ENCODE results near the gene IL16.
"Not testable (repeated sequence)": the region's sequence is repeated elsewhere in the genome, so short reads cannot be mapped to it uniquely, and the experiment has no call there.

Gene IL16

GRCh38 chr15:81196576-81197254, at the start of gene IL16:
TSS of gene IL16 (plus strand) at chr15:81196879. CDS start at chr15:81225400, 28,521 bp downstream.
- no peak for DNase-seq (ENCODE audit: low read depth in 3 of 3)

GRCh38 chr15:81151389-81151788, 45.3 kb upstream of the IL16 start:
- DNase-seq (ENCODE audit: low read depth in 3 of 3): no peak

GRCh38 chr15:81152339-81152738, 44.3 kb upstream of the IL16 start:
- DNase-seq (ENCODE audit: low read depth in 3 of 3): no peak

- DNase-seq (ENCODE audit: low read depth in 3 of 3): no peak
Observed at GRCh38 chr15:81152799-81153198, 43.9 kb upstream of the IL16 start.

GRCh38 chr15:81155375-81156218, 41.1 kb upstream of the IL16 start:
- no peak for DNase-seq (ENCODE audit: low read depth in 3 of 3)

GRCh38 chr15:81156324-81156723, 40.4 kb upstream of the IL16 start:
- no peak for DNase-seq (ENCODE audit: low read depth in 3 of 3)

- no peak for DNase-seq (ENCODE audit: low read depth in 3 of 3)
Observed at GRCh38 chr15:81157195-81157938, 39.3 kb upstream of the IL16 start.

GRCh38 chr15:81157939-81158223, 38.8 kb upstream of the IL16 start:
- no peak for DNase-seq (ENCODE audit: low read depth in 3 of 3)

GRCh38 chr15:81158561-81158960, 38.1 kb upstream of the IL16 start:
- DNase-seq (ENCODE audit: low read depth in 3 of 3): not testable (repeated sequence)

GRCh38 chr15:81160312-81161159, 36.1 kb upstream of the IL16 start:
- no peak for DNase-seq (ENCODE audit: low read depth in 3 of 3)

- DNase-seq (ENCODE audit: low read depth in 3 of 3): no peak
Observed at GRCh38 chr15:81161160-81161673, 35.5 kb upstream of the IL16 start.

GRCh38 chr15:81161851-81162250, 34.8 kb upstream of the IL16 start:
- no peak for DNase-seq (ENCODE audit: low read depth in 3 of 3)

- DNase-seq (ENCODE audit: low read depth in 3 of 3): no peak
Observed at GRCh38 chr15:81163961-81164800, 32.5 kb upstream of the IL16 start.

GRCh38 chr15:81165535-81165934, 31.1 kb upstream of the IL16 start:
- no peak for DNase-seq (ENCODE audit: low read depth in 3 of 3)

GRCh38 chr15:81166636-81167305, 29.9 kb upstream of the IL16 start:
- no peak for DNase-seq (ENCODE audit: low read depth in 3 of 3)

- DNase-seq (ENCODE audit: low read depth in 3 of 3): no peak
Observed at GRCh38 chr15:81168131-81168526, 28.6 kb upstream of the IL16 start.

GRCh38 chr15:81168644-81169043, 28.0 kb upstream of the IL16 start:
- DNase-seq (ENCODE audit: low read depth in 3 of 3): no peak

- DNase-seq (ENCODE audit: low read depth in 3 of 3): no peak
Observed at GRCh38 chr15:81170511-81170910, 26.2 kb upstream of the IL16 start.

- DNase-seq (ENCODE audit: low read depth in 3 of 3): no peak
Observed at GRCh38 chr15:81171286-81171685, 25.4 kb upstream of the IL16 start.
